GM18508 (cell line): Measurements from ENCODE around the gene EDIL3.

Experiments
- ATAC-seq: cut with Tn5 transposase; IDR thresholded peaks from one replicate; pipeline ENCODE4 v1.9.1; 2021; ENCODE audit warnings: moderate number of reproducible peaks; ENCODE audit not compliant: insufficient read depth, unreplicated experiment

EDIL3 gene

DNA sequence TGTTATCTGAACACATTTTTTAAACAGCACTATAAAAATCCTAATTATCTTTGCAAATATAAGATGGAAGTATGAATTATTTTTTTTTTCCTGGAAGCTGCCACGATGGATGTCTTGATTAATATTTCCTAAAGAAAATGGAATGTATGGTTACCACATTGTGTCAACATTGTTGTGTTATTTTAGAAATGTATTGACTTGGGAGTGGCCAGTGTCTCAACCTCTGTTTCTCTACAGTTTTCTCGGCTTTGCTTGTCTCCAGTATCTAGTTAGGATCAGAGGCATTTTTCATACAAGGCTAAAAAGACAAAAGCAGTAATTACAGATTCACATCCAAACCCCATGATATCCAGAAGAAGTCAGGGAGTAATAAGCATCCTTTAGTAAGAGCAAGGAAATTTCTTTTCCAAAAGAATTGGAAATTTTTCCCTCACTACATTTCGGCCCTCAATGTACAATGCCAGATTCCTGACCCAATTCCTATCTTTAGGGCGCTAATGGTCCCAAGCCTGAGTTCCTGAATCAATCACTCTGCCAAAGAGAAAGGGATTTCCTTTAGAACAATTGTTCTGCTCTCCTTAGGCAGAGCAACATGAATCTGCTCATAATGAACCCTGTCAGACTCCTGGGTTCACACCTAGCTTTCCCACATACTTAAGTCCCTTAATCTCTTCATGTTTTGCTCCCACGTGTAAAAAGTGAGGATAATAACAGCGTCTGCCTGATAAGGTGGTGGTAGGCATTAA is 111.7 kb downstream of the EDIL3 start:
- no peak for ATAC-seq

DNA sequence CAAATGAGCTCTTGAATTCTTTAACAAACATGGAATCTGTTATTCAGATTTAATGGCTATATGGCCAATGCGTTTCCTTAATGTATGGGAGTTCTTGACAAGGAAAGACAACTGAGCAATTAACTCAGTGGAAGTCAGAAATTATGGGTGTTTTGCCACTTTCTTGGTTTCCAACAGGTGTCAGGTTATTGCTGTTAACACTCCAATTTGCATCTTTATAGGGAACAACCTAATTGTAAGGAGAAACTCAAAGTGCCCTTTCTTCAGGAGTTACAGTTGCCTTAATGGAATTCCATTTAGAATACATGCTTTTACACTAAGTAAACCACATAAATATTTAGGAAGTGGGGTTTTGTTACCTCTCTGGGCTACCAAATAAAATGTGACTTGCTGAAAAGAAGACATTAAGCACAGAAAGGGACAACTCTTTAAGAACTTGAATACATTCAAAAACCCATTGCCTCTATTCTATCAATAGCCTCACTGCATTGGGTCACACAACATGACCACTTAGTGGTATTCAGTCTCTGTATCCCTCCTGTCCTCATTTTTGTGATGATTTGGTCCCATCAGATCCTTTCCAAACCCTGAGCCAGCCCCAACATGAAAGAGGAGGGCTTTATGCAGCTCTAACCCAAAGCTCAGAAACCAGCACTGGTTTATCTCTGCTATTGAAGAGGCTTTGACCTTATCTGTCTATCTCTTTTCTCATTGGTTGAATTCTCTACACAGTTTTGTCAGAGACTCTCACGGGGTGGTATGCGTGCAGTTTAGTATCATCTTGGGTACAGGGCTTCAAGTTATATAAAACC is 118.7 kb downstream of the EDIL3 start:
- ATAC-seq, result no peak

DNA sequence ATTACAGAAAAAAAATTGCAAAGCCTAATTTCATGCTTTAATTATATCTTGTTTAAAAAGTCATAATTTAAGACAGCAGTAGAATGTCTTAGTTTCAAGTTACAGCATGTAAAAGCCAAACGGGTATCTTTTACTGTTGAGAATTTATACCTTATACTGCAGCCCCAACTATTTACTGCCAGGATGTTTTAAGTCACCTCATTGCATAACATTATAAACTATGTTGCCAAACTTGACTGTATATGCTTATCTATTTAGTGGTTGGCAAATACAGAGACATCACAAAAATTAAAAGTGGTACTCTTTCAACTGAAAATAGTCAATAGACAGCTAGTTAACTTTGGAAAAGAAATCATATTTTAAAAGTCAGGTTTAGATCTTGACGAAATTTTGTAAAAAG is 119.5 kb downstream of the EDIL3 start:
- ATAC-seq, result no peak

DNA sequence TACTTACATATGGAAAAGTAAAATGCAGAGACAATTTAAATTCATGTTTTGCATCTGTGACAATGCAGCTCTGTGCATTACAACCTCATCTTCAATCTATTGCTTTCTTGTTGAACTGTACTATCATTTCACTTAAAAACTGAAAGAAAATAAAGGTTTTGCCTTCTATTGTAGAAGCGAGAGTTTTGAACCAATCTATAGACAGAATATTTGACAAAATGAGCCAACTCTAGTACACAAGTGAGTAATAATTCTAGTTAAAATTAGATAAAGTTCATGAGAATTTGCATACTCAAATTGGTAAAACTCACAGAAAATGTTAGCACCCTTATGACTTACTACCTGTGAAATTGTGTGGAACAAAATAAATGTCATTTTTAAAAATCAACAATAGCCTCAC is 123.7 kb downstream of the EDIL3 start:
- peak; percentile 40 for ATAC-seq

DNA sequence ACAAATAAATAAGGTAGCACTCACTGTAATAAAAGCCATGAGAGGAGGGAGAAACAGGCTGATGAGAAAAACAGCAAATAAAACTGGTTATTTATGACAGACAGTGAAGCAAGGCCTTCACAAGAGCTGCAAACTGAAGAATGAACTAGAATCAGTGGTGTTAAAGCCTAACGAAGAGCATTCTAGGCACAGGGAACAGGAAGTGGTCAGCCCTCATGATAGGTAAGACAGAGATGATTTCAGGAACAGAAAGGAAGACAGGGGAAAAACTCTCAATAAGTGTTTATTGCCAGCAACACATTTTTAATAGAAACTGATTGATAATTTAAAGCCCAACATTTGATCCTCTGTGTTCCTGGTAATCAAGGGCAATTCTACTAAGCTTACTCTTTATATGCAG is 124.5 kb downstream of the EDIL3 start:
- ATAC-seq, result peak; percentile 49

DNA sequence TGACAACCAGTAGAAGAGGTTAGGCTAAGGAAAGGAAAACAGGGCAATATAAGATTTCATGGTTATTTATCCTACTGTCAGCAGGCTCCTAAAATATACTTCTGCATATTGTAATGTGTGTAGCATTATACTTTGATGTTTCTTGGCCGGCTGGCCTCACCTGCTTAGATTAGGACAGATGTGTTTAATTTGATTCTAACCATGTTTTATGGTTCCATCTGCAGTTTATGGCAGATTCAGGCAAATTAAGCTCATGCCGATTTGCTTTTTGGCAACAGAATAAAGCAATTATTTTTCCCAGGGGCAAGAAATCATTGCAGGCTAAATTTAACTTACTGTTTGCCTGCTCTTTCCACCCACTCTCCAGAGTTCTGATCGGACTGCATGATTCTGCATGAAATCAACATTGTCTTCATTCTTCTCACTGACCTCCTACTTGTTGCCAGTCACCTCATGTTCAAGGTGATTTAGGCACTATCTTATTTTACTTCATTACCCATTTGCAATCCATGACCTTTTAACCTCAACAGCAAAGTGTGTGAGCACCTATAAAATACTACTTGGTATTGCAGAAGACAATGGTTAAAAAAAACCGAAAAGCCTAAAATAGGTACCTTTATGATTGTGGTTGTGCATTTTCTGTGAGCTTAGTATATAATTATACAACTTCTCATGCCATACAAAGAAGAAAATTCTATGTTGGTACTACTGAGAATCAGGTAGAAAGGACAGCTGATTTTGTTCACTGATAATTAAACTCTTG is 125.2 kb downstream of the EDIL3 start:
- no peak for ATAC-seq

DNA sequence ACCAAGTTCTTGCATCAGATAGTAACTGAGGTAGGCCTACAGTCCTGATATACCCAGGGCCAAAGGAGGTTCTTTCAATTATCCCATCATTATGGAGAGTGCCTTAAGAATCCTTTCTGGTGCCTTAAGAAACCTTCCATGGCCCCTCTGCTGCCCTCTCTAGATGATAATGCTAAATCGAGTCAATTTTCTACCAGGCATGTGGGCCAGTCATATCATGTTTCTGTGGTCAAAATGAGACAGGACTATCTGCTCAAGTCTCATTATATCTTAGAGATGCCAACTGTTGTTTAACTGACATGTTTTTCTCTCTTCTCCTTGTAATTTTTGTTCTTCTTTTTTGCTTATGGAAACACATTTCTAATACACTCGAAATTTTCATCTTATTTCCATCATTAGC is 127.6 kb downstream of the EDIL3 start:
- ATAC-seq, result peak; percentile 32

DNA sequence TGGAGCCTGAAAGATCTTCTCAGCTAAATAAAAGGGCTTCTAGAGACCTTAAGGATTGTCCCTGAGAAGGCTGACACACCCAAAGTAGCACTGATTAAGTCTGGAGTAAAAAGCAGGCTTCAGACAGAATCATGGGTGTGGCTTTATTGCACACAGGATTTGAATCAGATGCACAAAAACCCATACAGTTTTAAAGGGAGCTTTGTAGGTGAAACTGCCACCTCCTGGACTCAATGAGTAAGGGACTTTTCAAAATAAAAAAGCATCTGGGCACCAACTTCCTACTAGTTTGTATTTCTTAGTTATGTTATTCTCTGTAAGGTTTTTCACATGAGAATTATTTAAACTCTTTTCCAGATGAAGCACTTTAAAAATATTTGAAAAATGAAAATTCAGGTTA is 129.4 kb downstream of the EDIL3 start:
- peak; percentile 48 for ATAC-seq

DNA sequence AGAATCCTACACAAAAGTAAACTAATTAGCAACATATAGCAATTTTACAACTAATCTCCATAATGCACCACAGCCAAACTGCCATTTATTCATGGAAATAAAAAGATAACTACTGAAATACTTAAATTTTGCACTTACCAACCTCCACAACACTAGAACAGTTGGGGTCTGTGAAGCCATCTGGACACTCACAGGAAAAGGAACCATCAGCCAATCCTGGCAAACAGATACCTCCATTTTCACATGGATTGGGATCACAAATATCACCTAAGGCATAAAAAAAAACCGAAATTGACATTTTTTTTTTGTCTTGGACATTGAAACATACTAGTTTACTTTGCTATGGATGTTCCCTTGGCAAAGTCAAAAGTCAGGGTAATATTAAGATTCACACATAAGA is 130.7 kb downstream of the EDIL3 start:
- ATAC-seq, result no peak

DNA sequence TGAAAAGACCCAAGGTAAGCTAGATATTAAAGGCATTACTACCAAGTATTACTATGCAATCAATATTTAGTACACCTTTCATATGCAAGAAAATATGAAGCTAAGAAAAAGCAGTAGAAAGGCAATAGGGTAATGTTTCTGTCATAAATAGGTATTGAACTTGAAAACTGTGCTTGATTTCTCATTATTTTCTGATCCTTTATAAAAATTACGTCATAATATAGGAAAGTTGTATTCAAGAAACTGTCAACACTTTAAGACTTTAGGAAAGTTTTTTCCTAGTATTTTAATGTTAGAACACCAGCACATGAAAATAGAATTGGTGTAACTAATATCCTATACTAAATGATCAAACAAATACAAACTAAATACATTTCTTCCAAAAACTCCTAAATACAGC is 133.2 kb downstream of the EDIL3 start:
- no peak for ATAC-seq

DNA sequence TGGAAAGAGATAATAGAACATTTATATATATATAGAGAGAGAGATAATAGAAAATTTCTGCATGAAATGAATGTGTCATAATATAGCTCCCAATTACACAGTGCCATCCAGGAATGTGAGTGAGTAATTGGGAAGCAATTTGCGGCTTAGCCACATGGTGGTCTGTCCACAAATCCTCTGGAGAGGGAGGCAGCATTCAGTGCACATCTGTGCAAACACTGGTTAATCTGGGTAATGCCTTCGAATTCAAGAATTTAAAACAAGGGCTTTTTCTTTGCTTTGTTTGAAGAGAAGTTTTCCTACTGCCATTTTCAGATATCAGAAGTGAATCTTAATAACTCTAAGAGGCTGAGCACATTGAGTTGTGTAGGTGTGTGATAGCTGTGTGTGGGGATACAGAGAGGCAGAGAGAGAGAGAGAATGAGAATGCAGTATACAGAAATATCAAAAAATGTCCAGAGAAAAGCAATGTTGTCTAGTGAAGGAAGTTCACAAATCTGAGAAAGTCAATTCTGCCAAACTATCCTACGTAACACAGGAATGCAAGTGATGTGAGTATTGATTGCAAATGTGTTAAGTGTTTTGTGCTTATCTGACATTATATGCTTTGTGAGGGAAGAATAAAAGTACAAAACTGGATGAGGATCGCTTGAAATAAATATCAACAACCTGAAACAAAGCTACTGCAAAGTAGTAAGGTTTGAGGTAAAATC is 134.6 kb downstream of the EDIL3 start:
- no peak for ATAC-seq

DNA sequence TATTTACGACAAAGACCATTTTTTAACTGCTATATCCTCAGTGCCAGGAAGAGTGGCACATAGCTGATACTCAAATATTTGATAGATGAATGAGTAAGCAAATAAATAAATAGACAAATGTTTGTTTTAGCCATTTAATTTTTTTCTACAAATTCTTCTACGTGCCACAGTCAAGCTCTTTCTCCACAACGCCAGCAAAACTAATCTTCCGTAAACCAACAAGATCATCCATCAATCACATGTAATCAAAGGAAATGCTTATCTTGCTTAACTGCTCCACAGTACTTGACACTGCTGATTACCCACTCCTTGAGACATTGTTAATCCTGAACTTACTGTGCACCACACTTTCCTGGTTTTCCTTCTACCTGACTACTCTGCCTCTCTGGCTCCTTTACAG is 136.7 kb downstream of the EDIL3 start:
- no peak for ATAC-seq

DNA sequence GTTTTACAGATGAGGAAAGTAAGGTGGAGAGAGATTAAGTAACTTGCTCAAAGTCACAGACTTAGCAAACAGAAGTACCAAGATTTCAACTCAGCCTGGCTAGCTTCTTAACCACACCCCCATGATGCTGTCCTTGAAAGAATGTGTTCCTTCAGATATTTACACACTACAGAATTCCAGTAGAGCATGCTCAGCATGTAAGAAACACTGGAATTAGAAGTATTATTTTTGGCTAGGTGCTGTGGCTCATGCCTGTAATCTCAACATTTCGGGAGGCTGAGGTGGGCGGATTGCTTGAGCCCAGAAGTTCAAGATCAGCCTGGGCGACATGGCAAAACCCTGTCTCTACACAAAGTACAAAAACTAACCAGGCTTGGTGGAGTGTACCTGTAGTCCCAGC is 142.4 kb downstream of the EDIL3 start:
- ATAC-seq, result no peak

DNA sequence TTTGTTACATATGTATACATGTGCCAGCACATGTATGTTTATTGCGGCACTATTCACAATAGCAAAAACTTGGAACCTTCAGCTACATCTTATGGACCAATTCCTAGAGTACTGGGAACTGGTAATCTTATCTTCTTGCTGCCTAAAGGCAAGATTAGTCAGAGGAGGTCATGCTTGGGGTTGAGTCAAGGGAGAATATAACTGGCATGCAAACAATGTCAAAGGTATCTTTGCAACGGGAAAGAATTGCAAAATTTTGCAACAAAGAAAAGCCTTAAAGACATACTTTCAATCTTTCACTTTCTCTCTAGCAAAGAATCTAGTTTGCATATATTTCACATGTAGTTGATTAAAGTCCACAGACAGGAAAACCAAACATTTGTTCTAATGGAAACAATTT is 145.2 kb downstream of the EDIL3 start:
- no peak for ATAC-seq

DNA sequence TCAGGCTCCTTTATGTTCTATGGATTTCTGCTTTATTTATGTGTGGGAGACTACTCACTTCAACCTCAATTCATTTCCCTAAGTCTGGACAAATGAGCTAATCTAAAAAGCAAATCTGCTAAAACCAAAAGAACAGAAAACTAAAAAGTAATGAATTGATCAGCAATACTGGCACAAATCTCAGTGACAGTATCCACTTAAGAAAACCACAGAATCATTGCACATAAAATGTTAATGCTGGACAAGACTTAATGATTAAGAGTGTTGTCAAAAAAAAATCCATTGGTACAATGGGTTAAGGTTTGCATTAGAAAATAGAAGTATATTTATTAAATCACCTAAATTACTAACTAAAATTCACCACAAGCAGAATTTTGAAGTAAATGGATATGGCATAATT is 147.6 kb downstream of the EDIL3 start:
- no peak for ATAC-seq

DNA sequence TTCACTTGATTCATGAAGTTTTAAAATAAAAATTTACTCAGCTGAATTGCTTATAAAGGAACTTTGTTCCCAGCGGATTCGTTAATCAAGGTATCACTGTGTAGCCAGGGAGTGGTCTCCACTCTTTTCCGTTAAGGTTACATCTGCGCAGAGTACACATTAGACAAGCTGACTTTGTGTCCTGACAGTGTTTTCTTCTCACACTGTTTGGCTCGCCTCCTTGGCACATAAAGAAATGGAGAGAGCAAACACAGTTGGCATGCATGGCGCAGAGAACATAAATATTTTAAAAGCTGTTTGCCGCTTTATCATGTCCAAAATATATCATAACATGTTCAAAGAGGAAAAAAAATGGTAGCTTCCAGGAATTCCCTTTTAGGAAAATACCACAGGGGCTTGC is 153.2 kb downstream of the EDIL3 start:
- ATAC-seq, result no peak

DNA sequence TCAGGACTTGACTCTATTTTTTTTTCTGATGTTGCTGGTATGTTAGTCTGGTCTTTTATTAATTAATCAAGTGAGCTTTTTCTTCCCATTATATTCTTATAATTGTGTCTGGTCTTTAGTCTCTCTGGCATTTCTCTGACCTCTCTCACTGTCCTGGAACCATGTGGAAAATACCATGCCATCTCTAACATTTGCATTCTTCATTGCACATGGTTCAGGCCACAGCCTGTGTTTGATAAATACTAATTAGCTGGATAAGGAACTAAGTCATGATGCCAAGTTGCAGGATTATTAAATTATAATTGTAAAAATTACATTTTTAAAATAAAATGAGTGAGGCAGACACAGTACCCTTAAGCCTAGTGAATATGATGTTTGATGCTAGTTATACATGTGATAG is 155.6 kb downstream of the EDIL3 start:
- no peak for ATAC-seq

DNA sequence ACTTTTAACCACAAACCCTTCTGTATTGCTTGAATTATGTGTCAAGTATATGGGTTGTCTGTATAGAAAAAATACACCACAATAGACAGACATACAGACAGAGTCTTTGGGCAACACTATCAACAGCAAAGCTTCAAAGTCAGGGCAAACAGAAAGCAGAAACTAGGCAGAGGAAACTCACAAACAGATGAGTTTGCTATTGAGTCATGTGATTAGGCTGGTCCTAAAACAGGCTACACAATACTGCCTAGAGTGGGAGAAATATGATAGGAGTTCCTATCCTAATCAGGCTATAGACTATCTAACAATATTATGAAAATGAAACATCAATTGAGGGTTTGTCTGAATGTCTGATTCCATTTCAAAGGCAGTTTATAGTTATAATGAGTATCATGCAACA is 156.4 kb downstream of the EDIL3 start:
- ATAC-seq, result no peak

DNA sequence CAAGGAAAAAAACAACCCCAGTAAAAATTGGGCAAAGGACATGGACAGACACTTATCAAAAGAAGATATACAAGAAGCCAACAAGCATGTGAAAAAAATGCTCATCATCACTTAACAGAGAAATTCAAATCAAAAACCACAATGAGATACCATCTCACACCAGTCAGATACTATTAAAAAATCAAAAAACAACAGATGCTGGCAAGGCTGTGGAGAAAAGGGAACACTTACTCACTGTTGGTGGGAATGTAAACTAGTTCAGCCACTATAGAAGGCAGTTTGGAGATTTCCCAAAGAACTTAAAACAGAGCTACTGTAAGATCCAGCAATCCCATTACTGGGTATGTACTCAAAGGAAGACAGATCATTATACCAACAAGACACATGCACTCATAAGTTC is 157.4 kb downstream of the EDIL3 start:
- ATAC-seq, result no peak

DNA sequence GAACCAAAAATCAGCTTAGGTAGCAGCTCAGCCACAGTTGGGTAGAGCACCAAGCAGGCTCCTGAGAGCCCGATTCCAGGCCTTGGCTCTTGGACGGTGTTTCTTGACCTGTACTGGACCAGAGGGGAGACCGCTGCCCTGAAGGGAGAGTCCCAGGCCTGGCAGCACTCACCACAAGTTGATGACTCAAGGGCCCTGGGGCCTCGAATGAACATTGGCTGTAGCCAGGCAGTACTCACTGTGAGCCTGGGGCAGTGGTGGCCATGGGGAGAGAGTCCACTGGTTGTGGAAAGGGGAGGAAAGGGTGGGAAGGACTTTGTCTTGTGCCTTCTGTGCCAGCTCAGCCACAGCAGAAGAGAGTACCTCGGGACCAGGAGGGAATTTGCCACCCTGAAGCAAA is 166.1 kb downstream of the EDIL3 start:
- ATAC-seq, result no peak

DNA sequence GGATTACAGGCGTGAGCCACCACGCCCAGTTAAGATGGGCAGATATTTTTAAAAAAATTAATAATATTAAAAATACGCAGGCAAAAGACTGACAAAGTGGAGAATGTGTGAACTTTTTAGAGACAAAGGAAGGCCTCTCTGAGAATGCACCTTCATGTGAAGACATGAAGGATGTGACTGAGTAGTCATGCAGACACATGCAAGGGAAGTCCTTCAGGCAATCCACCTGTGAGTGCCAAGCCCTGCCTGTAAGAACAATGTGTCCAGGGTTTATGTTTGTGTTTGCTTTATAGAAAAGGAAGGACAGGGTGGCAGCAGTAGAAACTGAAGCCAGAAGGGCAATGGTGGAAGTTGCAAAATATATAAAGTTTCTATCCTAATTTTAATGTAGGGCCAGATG is 169.2 kb downstream of the EDIL3 start:
- ATAC-seq, result no peak
